Colonic mucosa (tissue), 4 donors: ENCODE data around the gene ENPP6. TPM values are rescaled to one million over a fixed set of nuclear protein-coding genes. Genes with fewer than 3 reads are reported as not detected.

Experiments
- DNase-seq: peaks from one replicate; pipeline ENCODE4 v3.0.0-alpha.2; 2020
- H3K27ac ChIP-seq: fragments of 200-600 bp; one replicate; pipeline ENCODE4 v1.8.0; 2021
- H3K27me3 ChIP-seq: fragments of 200-600 bp; one replicate; pipeline ENCODE4 v1.8.0; 2021
- H3K36me3 ChIP-seq: fragments of 200-600 bp; one replicate; pipeline ENCODE4 v1.8.0; 2021
- H3K4me1 ChIP-seq: fragments of 200-600 bp; one replicate; pipeline ENCODE4 v1.8.0; 2021; ENCODE audit warnings: mild to moderate bottlenecking
- H3K4me3 ChIP-seq: fragments of 200-600 bp; one replicate; pipeline ENCODE4 v1.8.0; 2021
- H3K9ac ChIP-seq, 2 donors: one replicate each; pipeline ENCODE4 v1.7.0; 2013; ENCODE audit warnings: control low read depth in 2 of 2, low read depth in 2 of 2, low read length in 2 of 2
- H3K9me3 ChIP-seq: fragments of 200-600 bp; one replicate; pipeline ENCODE4 v1.8.0; 2021
- CTCF ChIP-seq: fragments of 200-600 bp; IDR thresholded peaks from one replicate; pipeline ENCODE4 v1.8.0; 2022; ENCODE audit warnings: antibody characterized with exemption, mild to moderate bottlenecking
- intact Hi-C: fragments of 100-400 bp; cut with DNase I; formaldehyde crosslinking; loops from one replicate; pipeline ENCODE4 v1.14.1; 2022
- total RNA-seq, 2 donors: library from RNA; stranded (reverse); fragmentation: NEBNext Ultra II Directional in 1 of 2; extraction: Animal tissue kit (Norgen Biotek cat#: 25700) in 1 of 2; gene quantifications; one replicate each; pipeline ENCODE4 v1.2.1, GENCODE V29; 2021
- donor health status: healthy.
- donor health status: DM: no; HTN: no; CAD: no.
- donor health status: DM: no; HTN: no; CAD: no.

The ENPP6 gene
- total RNA-seq, 2 donors from 2014 or later: 0.27 to 0.53 TPM

GRCh38 chr4:184154199-184154598 lies 63.5 kb downstream of the ENPP6 start:
- no peak for TF ChIP-seq CTCF
- H3K36me3 ChIP-seq: no peaks in the 10 kb centered on the region
- intact Hi-C loops: no loop called here
- H3K4me3 ChIP-seq: no peak overlapping the region
- DNase-seq: no peak
- H3K9ac ChIP-seq: no peak overlapping the region
- H3K9me3 ChIP-seq: no peaks in the 10 kb centered on the region
- H3K4me1 ChIP-seq: no peaks in the 10 kb centered on the region
- H3K27me3 ChIP-seq: no peaks in the 10 kb centered on the region
- no peak overlapping the region for H3K27ac ChIP-seq

GRCh38 chr4:184153781-184154180 lies 63.9 kb downstream of the ENPP6 start:
- intact Hi-C loops: no loop called here
- no peak overlapping the region for H3K9ac ChIP-seq
- H3K4me3 ChIP-seq: no peak overlapping the region
- H3K27ac ChIP-seq: no peak overlapping the region
- no peaks in the 10 kb centered on the region for H3K36me3 ChIP-seq
- H3K27me3 ChIP-seq: no peaks in the 10 kb centered on the region
- DNase-seq: no peak
- no peaks in the 10 kb centered on the region for H3K4me1 ChIP-seq
- H3K9me3 ChIP-seq: no peaks in the 10 kb centered on the region
- TF ChIP-seq CTCF: no peak

- DNase-seq: no peak
- no peak overlapping the region for H3K4me3 ChIP-seq
These were observed 65.6 kb downstream of the ENPP6 start for GRCh38 chr4:184151988-184152485.

GRCh38 chr4:184150102-184150839 lies 67.4 kb downstream of the ENPP6 start:
- Histone ChIP-seq H3K4me1 (no peaks in the 10 kb centered on the region), H3K9me3 (no peaks in the 10 kb centered on the region), H3K9ac (no peak overlapping the region), H3K27ac (no peak overlapping the region), H3K4me3 (no peak overlapping the region), H3K36me3 (no peaks in the 10 kb centered on the region), H3K27me3 (no peaks in the 10 kb centered on the region)
- DNase-seq: no peak
- no peak for TF ChIP-seq CTCF
- intact Hi-C loops: no loop called here

More at GRCh38 chr4:184151988-184152485, 65.6 kb downstream of the ENPP6 start:
- intact Hi-C loops: no loop called here
- H3K9ac ChIP-seq: no peak overlapping the region
- H3K27me3 ChIP-seq: no peaks in the 10 kb centered on the region
- H3K9me3 ChIP-seq: no peaks in the 10 kb centered on the region
- TF ChIP-seq CTCF: no peak
- H3K36me3 ChIP-seq: no peaks in the 10 kb centered on the region
- no peak overlapping the region for H3K27ac ChIP-seq
- no peaks in the 10 kb centered on the region for H3K4me1 ChIP-seq

GRCh38 chr4:184148738-184149637 lies 68.7 kb downstream of the ENPP6 start:
- H3K4me1 ChIP-seq: no peaks in the 10 kb centered on the region
- DNase-seq: no peak
- intact Hi-C loops: no loop called here
- no peaks in the 10 kb centered on the region for H3K36me3 ChIP-seq
- H3K27me3 ChIP-seq: no peaks in the 10 kb centered on the region
- no peak overlapping the region for H3K27ac ChIP-seq
- no peak overlapping the region for H3K4me3 ChIP-seq
- no peaks in the 10 kb centered on the region for H3K9me3 ChIP-seq
- H3K9ac ChIP-seq: no peak overlapping the region
- TF ChIP-seq CTCF: no peak
